DND-41 (cell line): ENCODE measurements around the gene PTPRA.
"Not testable (repeated sequence)": the region's sequence is repeated elsewhere in the genome, so short reads cannot be mapped to it uniquely, and the experiment has no call there.

Experiments
- ATAC-seq: fragments of 200-7000 bp; cut with Tn5 transposase; 3 replicates; pipeline ENCODE4 v1.9.1; 2021; ENCODE audit warnings: low read depth; ENCODE audit not compliant: insufficient read depth
- DNase-seq: peaks from one replicate; pipeline ENCODE4 v3.0.0-alpha.2; 2020
- H2AFZ ChIP-seq: 2 replicates; pipeline ENCODE4 v1.6.0; 2012; ENCODE audit warnings: low read depth, low read length
- H3K27ac ChIP-seq: 2 replicates; pipeline ENCODE4 v1.5.1; 2012; ENCODE audit warnings: low read length, inconsistent platforms
- H3K27me3 ChIP-seq: fragments of 200-600 bp; sonication (generic); 2 replicates; pipeline ENCODE4 v1.6.0; 2012; ENCODE audit warnings: low read length, mild to moderate bottlenecking, inconsistent platforms; ENCODE audit not compliant: insufficient read depth, poor library complexity
- H3K36me3 ChIP-seq: 2 replicates; pipeline ENCODE4 v1.5.1; 2012; ENCODE audit warnings: low read length, inconsistent platforms; ENCODE audit not compliant: insufficient read depth
- H3K4me1 ChIP-seq: 2 replicates; pipeline ENCODE4 v1.5.1; 2012; ENCODE audit warnings: mild to moderate bottlenecking, low read length; ENCODE audit not compliant: insufficient read depth
- H3K4me2 ChIP-seq: 2 replicates; pipeline ENCODE4 v1.6.0; 2012; ENCODE audit warnings: mild to moderate bottlenecking, moderate library complexity, low read length, inconsistent platforms; ENCODE audit not compliant: insufficient read depth
- H3K4me3 ChIP-seq, 2 experiments: fragments of 200-600 bp in 1 of 2; shearing (Covaris generic) in 1 of 2; 2 replicates each; pipeline ENCODE4 v1.5.1; 2012 to 2016; ENCODE audit warnings: inconsistent platforms in 2 of 2, low read length in 2 of 2, mild to moderate bottlenecking in 2 of 2, low read depth in 1 of 2, moderate library complexity in 1 of 2
- H3K79me2 ChIP-seq: 2 replicates; pipeline ENCODE4 v1.6.0; 2012; ENCODE audit warnings: low read length, inconsistent platforms; ENCODE audit not compliant: insufficient read depth
- H3K9ac ChIP-seq: 2 replicates; pipeline ENCODE4 v1.6.0; 2012; ENCODE audit warnings: low read depth, mild to moderate bottlenecking, inconsistent platforms, low read length, moderate library complexity
- H3K9me3 ChIP-seq: 2 replicates; pipeline ENCODE4 v1.5.1; 2012; ENCODE audit warnings: low read length, moderate library complexity, mild to moderate bottlenecking, inconsistent platforms; ENCODE audit not compliant: insufficient read depth, severe bottlenecking
- H4K20me1 ChIP-seq: 2 replicates; pipeline ENCODE4 v1.6.0; 2012; ENCODE audit warnings: low read length; ENCODE audit not compliant: insufficient read depth
- EZH2 ChIP-seq: IDR thresholded peaks from 3 replicates; pipeline ENCODE4 v1.6.1; 2012; ENCODE audit warnings: borderline replicate concordance, low read depth, mild to moderate bottlenecking, moderate library complexity, low read length, inconsistent platforms; ENCODE audit not compliant: severe bottlenecking
- TF ChIP-seq, protein P1 (sequence below): IDR thresholded peaks from 2 replicates; pipeline ENCODE4 v1.5.1; 2012; ENCODE audit warnings: borderline replicate concordance, low read length, moderate library complexity, mild to moderate bottlenecking; ENCODE audit not compliant: poor library complexity, severe bottlenecking; ENCODE audit errors: extremely low read depth

PTPRA gene

DNA sequence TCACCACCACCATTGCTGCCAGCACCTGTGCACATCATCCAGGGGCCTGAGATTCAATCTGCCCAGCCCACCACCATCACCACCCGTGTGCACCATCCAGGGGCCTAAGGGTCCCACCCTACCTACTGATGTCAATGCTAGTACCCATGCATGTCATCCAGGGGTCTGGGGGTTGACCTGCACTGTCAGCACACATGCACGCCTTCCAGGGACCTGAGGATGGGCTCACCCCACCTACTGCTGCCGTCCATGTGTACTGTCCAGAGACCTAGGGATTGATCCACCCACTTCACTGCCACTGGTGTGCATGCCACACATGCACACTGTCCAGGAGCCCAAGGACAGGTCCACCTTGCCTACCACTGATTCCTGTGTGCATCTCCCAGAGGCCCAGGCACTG is 186.2 kb downstream of the PTPRA start:
- Histone ChIP-seq H3K79me2 (no peaks in the 10 kb centered on the region), H3K27me3 (no peaks in the 10 kb centered on the region), H4K20me1 (no peaks in the 10 kb centered on the region), H2AFZ (no peak overlapping the region), H3K4me2 (no peak overlapping the region), H3K36me3 (no peaks in the 10 kb centered on the region), H3K9ac (no peak overlapping the region), H3K4me3 (no peak overlapping the region), H3K27ac (no peak overlapping the region), H3K4me1 (no peaks in the 10 kb centered on the region), H3K9me3 (no peaks in the 10 kb centered on the region)
- no peak for TF ChIP-seq EZH2
- TF ChIP-seq, protein P1, sequence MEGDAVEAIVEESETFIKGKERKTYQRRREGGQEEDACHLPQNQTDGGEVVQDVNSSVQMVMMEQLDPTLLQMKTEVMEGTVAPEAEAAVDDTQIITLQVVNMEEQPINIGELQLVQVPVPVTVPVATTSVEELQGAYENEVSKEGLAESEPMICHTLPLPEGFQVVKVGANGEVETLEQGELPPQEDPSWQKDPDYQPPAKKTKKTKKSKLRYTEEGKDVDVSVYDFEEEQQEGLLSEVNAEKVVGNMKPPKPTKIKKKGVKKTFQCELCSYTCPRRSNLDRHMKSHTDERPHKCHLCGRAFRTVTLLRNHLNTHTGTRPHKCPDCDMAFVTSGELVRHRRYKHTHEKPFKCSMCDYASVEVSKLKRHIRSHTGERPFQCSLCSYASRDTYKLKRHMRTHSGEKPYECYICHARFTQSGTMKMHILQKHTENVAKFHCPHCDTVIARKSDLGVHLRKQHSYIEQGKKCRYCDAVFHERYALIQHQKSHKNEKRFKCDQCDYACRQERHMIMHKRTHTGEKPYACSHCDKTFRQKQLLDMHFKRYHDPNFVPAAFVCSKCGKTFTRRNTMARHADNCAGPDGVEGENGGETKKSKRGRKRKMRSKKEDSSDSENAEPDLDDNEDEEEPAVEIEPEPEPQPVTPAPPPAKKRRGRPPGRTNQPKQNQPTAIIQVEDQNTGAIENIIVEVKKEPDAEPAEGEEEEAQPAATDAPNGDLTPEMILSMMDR = no peak
- DNase-seq = no peak
- no peak for ATAC-seq

DNA sequence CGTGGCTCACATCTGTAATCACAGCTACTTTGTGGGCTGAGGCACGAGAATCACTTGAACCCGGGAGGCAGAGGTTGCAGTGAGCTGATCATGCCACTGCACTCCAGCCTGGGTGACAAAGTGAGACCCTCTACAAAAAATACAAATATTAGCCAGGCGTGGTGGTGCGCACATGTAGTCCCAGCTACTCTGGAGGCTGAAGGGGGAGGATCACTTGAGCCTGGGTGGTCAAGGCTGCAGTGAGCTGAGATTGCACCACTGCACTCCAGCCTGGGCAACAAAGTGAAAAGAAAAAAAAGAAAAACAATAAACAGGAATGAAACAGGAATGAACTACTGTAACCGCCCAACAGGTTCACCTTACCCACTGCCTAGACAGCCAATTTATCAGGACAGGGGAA is 190.8 kb downstream of the PTPRA start:
- H3K4me3 ChIP-seq, H3K4me2 ChIP-seq, DNase-seq, H3K9ac ChIP-seq, H3K4me1 ChIP-seq, H3K27me3 ChIP-seq, H3K27ac ChIP-seq, H3K79me2 ChIP-seq, ATAC-seq, H3K9me3 ChIP-seq, H4K20me1 ChIP-seq, H2AFZ ChIP-seq, H3K36me3 ChIP-seq: not testable (repeated sequence)

DNA sequence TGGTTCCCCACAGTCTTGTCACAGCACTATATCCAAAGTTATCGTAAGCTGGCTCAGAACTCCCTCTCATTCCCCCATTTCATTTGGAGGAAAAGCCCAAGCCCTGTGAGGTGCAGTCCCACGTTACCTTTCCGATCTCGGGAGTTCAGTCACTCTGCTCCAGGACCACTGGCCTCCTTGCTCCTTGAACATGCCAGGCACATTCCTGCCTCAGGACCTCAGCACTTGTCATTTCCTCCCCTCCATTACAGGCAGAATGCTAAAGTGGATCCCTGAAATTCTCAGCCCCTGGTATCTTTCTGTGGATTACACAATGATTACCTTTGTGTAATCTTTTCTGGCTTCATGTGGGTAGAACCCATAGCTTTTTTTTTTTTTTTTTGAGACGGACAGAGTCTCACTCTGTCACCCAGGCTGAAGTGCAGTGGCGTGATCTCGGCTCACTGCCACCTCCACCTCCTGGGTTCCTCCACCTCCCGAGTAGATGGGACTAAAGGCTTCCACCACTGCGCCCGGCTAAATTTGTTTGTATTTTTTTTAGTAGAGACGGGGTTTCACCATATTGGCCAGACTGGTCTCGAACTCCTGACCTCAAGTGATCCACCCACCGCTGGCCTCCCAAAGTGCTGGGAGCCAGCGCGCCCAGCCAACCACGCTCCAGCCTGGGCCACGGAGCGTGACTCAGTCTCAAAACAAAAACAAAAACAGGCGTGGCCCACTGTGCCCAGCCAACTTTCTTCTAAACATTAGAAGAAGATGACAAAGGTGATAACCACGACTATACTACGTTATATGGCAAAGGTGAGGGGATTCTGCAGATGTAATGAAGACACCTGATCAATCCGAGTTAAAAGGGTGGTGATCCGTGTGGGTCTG is 194.1 kb downstream of the PTPRA start:
- Histone ChIP-seq H3K9ac (no peak overlapping the region), H3K4me1 (no peaks in the 10 kb centered on the region), H3K9me3 (no peaks in the 10 kb centered on the region), H2AFZ (no peak overlapping the region), H4K20me1 (no peaks in the 10 kb centered on the region), H3K4me3 (no peak overlapping the region), H3K36me3 (no peaks in the 10 kb centered on the region), H3K27me3 (no peaks in the 10 kb centered on the region), H3K79me2 (no peaks in the 10 kb centered on the region), H3K4me2 (no peak overlapping the region), H3K27ac (no peak overlapping the region)
- TF ChIP-seq EZH2 = no peak
- TF ChIP-seq, protein P1 = no peak
- ATAC-seq (no peak), DNase-seq (no peak)

DNA sequence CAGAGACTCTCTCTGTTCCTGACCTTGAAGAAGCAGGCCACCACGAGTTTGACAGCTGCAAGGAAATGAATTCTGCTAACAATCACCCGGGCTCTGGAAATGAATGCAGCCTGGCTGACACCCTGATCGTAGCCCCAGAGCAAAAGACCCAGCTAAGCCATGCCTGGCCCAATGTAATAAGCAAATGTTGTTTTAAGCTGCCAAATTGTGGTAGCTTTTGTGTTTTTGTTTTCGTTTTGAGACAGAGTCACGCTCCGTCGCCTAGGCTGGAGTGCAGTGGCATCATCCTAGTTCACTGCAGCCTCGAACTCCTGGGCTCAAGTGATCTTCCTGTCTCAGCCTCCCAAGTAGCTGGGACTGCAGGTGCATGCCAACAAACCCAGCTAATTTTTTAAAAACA is 194.8 kb downstream of the PTPRA start:
- Histone ChIP-seq H3K4me2 (no peak overlapping the region), H3K9ac (no peak overlapping the region)
- no peak for ATAC-seq

More for the DNA sequence above, 194.8 kb downstream of the PTPRA start:
- Histone ChIP-seq H3K27me3 (no peaks in the 10 kb centered on the region), H3K4me1 (no peaks in the 10 kb centered on the region), H2AFZ (no peak overlapping the region), H3K9me3 (no peaks in the 10 kb centered on the region), H3K79me2 (no peaks in the 10 kb centered on the region), H4K20me1 (no peaks in the 10 kb centered on the region), H3K4me3 (no peak overlapping the region), H3K27ac (no peak overlapping the region), H3K36me3 (no peaks in the 10 kb centered on the region)
- TF ChIP-seq, protein P1 = no peak
- TF ChIP-seq EZH2 = no peak
- no peak for DNase-seq
